SKM-1 treated with dmso at 0.1 percent for 144 hours (cell line): ENCODE data around the gene SNX27.

Source experiments
- DNase-seq: peaks from one replicate; lab custom pipeline; 2025; ENCODE audit not compliant: unreplicated experiment; lab: John Stamatoyannopoulos, UW

The SNX27 gene

GRCh38 chr1:151611832-151612500, at the start of gene SNX27:
SNX27 (plus strand) TSS chr1:151612050; CDS start chr1:151612202, 152 bp downstream.
- peak; percentile 98 for DNase-seq

- no peak for DNase-seq
Observed at GRCh38 chr1:151562661-151563060, 49.2 kb upstream of the SNX27 start.

GRCh38 chr1:151563376-151563775, 48.5 kb upstream of the SNX27 start:
- DNase-seq: no peak

GRCh38 chr1:151565502-151566189, 46.2 kb upstream of the SNX27 start:
- no peak for DNase-seq

GRCh38 chr1:151568626-151569088, 43.2 kb upstream of the SNX27 start:
- DNase-seq: no peak

GRCh38 chr1:151570819-151571218, 41.0 kb upstream of the SNX27 start:
- no peak for DNase-seq

- no peak for DNase-seq
Observed at GRCh38 chr1:151574575-151575529, 37.0 kb upstream of the SNX27 start.

- no peak for DNase-seq
Observed at GRCh38 chr1:151577173-151577572, 34.7 kb upstream of the SNX27 start.

- no peak for DNase-seq
Observed at GRCh38 chr1:151578941-151579340, 32.9 kb upstream of the SNX27 start.

GRCh38 chr1:151579436-151580225, 32.2 kb upstream of the SNX27 start:
- no peak for DNase-seq

GRCh38 chr1:151581451-151581850, 30.4 kb upstream of the SNX27 start:
- DNase-seq: no peak

GRCh38 chr1:151581921-151582320, 29.9 kb upstream of the SNX27 start:
- DNase-seq: no peak

GRCh38 chr1:151583796-151584195, 28.1 kb upstream of the SNX27 start:
- DNase-seq: no peak

- DNase-seq: no peak
Observed at GRCh38 chr1:151584278-151584677, 27.6 kb upstream of the SNX27 start.

- DNase-seq: no peak
Observed at GRCh38 chr1:151584780-151585179, 27.1 kb upstream of the SNX27 start.

- peak; percentile 32 for DNase-seq
Observed at GRCh38 chr1:151585622-151586021, 26.2 kb upstream of the SNX27 start.

- DNase-seq: no peak
Observed at GRCh38 chr1:151590961-151591360, 20.9 kb upstream of the SNX27 start.

GRCh38 chr1:151593730-151594129, 18.1 kb upstream of the SNX27 start:
- no peak for DNase-seq

- DNase-seq: peak; percentile 63
Observed at GRCh38 chr1:151594143-151594625, 17.7 kb upstream of the SNX27 start.

- no peak for DNase-seq
Observed at GRCh38 chr1:151596166-151596953, 15.5 kb upstream of the SNX27 start.
